Measurements from ENCODE around the gene VPREB3.

VPREB3 gene, protein sequence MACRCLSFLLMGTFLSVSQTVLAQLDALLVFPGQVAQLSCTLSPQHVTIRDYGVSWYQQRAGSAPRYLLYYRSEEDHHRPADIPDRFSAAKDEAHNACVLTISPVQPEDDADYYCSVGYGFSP

DNA sequence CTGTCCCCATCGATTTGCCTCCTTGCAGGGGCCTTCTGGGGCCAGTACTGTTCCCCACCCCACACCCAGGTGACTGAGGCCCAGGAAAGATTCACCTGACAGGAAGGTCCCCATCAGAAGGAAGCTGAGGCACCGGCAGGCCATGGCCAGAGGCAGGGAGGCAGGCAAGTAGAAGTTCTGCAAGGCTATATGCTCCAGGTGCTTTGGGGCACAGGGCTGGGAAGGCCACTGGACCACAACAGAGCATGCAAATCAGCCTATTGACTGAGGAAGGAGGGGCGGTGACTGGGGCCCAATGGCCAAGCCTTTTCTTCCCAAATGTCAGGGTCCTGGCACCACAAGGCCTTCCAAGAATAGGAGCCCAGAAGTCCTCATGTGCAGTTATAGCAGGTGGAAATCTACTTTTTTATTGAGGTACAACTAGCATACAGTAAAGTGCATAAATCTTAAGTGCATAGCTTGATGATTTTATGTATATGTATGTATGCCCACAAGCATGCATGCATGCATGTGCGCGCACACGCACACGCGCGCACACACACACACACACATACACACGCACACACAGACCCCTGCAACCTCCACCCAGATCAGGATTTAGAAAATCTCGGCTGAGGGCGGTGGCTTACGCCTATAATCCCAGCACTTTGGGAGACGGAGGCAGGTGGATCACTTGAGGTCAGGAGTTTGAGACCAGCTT lies at the start of gene VPREB3:
TSS of gene VPREB3 (minus strand) at position 206 of the 700 bp plus-strand sequence. CDS start at position 144, 62 bp downstream.
- H3K27me3 Mint-ChIP-seq = no peaks in the 10 kb centered on the region
- no peak for DNase-seq
- no peaks in the 10 kb centered on the region for H3K9me3 Mint-ChIP-seq
- peaks cover 4% of the 10 kb centered on the region for H3K36me3 Mint-ChIP-seq (ENCODE audit: low read depth)
- H3K27ac Mint-ChIP-seq = no peak within 1 kb of the TSS
- H3K4me3 Mint-ChIP-seq = no peak within 1 kb of the TSS
- peaks cover 19% of the 10 kb centered on the region for H3K4me1 Mint-ChIP-seq (ENCODE audit: low read depth)

DNA sequence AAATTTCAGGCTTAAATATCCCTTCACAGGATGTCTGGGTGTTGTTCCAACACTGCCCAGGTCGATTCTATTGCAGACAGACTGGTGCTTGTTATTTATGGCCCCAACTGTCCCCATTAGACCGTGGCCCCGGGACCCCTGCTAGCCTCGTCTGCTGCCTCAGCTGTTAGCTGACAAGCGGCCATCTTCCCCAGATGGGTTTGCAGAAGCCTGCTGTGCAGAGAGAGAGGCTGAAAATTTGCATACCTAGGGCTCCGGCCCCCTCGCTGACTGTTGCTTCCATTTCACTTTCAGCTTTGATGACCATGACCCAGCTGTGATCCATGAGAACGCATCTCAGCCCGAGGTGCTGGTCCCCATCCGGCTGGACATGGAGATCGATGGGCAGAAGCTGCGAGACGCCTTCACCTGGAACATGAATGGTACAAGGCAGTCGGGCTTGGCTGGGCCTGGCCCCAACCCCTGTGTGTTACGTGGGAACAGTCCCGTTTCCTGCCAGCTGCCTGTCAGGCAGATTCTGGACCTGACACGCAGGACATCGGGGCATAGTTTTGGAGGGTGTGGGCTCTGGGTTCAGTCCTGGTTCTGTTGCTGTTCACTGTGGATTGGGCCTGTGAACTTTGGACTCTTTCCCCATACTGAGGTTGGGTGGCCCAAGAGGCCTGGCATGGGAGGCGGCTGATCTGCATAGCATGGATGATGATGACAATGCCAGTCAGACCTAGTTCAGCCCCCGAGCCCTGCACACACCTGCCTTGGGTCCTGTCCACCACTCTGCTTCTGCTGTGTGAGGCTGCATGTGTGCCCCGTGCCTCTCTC lies 49.0 kb upstream of the VPREB3 start:
- Mint-ChIP-seq H3K4me3 (no peak overlapping the region), H3K9me3 (no peaks in the 10 kb centered on the region), H3K36me3 (ENCODE audit: low read depth) (peaks cover 90% of the 10 kb centered on the region), H3K27me3 (no peaks in the 10 kb centered on the region), H3K4me1 (ENCODE audit: low read depth) (no peaks in the 10 kb centered on the region), H3K27ac (no peak overlapping the region)
- no peak for DNase-seq

DNA sequence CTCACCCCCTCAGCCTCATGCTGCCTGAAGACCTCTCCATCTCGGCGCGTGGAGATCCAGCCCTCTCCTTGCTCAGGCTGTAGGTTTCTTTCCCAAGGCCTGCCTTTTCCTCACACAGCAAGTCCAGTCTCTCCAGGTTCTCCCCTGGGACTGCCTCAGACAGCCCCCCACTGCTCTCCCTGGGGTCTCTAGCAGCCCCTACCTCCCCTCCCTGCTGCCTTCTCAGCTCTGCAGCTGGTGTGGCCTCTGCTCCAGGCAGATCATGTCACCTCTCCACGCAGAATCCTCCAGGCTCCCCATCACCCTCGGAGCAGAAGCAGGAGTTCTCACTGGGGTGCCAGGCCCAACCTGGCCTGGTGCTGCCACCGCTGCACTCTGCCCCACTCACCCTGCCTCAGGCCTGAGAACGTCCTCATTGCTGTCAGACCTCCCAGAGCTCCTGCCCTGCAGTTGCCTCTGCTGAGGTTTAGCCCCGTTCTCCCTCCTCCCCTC lies 47.7 kb upstream of the VPREB3 start:
- Mint-ChIP-seq H3K4me1 (ENCODE audit: low read depth) (no peaks in the 10 kb centered on the region), H3K27me3 (no peaks in the 10 kb centered on the region), H3K36me3 (ENCODE audit: low read depth) (peaks cover 91% of the 10 kb centered on the region), H3K9me3 (no peaks in the 10 kb centered on the region), H3K4me3 (no peak overlapping the region), H3K27ac (no peak overlapping the region)
- no peak for DNase-seq

DNA sequence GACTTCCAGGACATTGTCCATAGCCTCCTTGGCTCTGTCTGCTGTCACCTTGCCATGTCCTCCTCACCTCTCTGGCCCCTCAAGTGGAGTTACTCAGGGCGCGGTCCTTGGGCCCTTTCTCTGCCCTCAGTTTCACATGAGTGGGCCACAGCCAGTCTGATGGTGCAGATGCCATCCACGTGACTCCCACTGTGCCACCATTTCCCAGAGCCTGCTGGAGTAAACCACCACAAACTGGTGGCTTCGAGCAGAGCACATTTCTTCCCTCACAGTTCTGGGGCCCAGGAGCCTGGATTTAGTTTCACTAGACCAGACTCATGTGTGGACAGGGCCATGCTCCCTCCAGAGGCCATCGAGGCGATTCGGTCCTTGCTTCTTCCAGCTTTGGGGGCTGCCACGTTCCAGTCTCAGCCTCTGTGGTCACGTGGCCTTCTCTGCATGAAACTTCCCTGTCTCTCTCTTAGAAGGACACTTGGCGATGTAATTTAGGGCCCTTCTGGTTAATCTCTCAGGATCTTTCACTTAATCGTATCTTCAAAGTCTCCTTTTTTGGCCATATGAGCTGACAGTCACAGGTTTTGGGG lies 47.1 kb upstream of the VPREB3 start:
- Mint-ChIP-seq H3K9me3 (no peaks in the 10 kb centered on the region), H3K27me3 (no peaks in the 10 kb centered on the region), H3K27ac (no peak overlapping the region), H3K36me3 (ENCODE audit: low read depth) (peaks cover 89% of the 10 kb centered on the region), H3K4me1 (ENCODE audit: low read depth) (no peaks in the 10 kb centered on the region), H3K4me3 (no peak overlapping the region)
- DNase-seq = no peak

DNA sequence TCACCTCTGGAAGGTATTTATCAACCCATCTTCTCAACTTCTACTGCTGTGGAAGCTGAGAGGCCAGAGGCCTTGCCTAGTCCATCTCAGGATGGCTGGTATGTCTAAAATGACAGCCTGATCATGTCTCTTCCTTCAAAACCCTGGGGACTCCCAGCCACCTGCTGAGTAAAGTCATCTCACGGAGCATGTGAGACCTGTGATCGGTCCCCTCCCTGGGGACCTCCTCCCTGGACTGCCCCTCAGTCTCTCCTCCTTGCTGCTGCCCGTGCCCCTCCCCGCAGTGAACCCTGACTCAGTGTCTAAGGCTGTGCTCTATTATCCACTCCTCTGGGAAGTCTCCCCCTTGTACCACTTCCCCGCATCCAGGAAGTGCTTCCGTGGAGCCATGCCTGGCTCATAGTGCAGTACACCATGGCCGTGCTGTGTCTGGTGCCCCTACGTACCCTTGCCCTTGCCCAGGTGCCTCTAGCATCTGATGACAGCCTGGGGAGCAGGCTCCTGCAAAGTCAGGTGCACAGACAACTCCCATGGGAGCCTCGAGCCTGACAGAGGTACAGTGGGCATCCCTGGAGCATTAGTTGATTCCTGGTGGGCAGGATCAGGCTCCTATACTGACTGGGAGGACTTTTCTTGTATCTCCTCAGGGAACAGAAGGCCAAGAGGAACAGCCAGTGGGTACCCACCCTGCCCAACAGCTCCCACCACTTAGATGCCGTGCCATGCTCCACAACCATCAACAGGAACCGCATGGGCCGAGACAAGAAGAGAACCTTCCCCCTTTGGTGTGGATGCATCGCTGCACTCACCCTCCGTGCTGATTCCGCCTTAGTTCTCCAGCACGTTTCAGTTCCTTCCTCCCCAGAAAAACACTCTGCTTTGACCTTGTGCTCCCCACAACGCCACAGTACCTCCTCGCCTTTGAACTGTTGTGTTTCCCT lies 46.3 kb upstream of the VPREB3 start:
- Mint-ChIP-seq H3K4me1 (ENCODE audit: low read depth) (no peaks in the 10 kb centered on the region), H3K4me3 (no peak overlapping the region), H3K27ac (no peak overlapping the region), H3K9me3 (no peaks in the 10 kb centered on the region), H3K27me3 (no peaks in the 10 kb centered on the region), H3K36me3 (ENCODE audit: low read depth) (peaks cover 89% of the 10 kb centered on the region)
- DNase-seq = no peak

DNA sequence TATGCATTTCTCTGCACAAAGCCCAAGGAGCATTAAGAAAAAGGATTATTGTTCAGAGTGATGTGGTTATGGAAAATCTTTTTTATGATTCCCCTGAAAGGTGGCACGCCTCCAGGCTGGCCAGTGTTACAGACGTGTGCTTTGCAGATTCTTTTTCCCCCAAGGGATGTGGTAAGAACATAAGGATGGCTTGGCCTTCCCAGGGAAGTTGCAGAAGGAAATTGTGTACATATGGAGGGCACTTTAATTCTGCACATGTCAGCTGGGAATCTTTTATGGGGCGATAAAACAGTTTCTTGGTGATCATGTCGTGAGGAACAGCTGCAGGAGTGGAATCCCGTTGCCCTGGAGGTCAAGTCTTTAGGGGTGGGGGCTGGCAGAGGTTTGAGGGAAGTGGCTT lies 42.2 kb upstream of the VPREB3 start:
- Mint-ChIP-seq H3K4me3 (no peak overlapping the region), H3K4me1 (ENCODE audit: low read depth) (peaks cover 11% of the 10 kb centered on the region), H3K36me3 (ENCODE audit: low read depth) (peaks cover 86% of the 10 kb centered on the region), H3K27me3 (no peaks in the 10 kb centered on the region), H3K9me3 (no peaks in the 10 kb centered on the region), H3K27ac (no peak overlapping the region)
- no peak for DNase-seq

DNA sequence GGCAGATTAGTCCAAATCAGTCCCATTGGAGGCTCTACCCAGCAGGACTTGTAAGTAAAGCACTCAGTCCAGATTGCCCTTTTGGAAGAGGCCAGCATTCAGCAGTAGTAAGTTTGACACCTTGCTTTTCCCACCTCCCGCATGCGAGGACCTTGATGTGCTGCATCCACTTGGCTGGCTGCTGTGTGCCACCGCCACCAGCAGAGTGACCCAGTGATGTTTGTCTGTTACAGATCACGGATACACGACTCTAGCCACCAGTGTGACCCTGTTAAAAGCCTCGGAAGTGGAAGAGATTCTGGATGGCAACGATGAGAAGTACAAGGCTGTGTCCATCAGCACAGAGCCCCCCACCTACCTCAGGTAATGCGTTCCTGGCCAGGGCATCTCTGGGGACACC lies 39.1 kb upstream of the VPREB3 start:
- Mint-ChIP-seq H3K9me3 (no peaks in the 10 kb centered on the region), H3K4me1 (ENCODE audit: low read depth) (peaks cover 24% of the 10 kb centered on the region), H3K4me3 (no peak overlapping the region), H3K36me3 (ENCODE audit: low read depth) (peaks cover 71% of the 10 kb centered on the region), H3K27ac (no peak overlapping the region), H3K27me3 (no peaks in the 10 kb centered on the region)
- DNase-seq = no peak

DNA sequence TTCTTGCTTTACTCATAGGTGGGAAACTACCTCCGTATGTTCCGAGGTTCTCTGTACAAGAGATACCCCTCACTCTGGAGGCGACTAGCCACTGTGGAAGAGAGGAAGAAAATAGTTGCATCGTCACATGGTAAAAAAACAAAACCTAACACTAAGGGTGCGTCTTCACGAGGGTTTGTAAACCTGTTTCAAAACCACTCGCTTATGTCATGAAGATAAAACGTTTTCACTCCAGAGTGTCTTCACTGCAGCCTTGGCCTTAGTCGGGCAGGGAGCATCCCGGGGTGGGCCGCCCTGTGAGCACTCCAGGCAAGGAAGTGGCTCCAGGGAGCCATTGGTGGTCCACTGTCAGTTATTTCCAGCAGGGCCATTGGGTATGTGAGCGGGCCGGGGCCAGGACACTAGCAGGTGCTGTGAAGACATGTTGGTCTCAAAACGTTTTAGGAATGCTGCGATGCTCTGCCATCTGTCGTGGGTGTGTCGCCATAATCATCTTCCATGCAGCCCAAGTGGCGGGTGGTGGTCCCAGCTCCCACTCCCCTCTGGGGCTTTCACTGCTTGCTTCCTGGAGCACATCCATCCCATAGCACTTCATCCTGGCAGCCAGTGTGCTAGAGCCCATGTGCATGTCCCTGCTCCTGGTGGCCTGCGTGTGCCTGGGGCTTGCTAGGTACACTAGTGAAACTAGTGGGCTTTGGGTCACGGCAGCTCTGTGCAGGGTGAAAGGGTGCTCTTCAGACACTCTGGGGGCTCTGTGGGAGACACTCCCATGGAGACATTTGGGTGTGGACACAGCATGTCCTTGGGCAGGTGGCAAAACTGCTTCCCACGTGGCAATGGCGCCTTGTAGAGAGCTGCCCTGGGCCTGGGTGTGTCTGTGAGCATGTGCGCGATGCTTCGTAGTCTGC lies 37.8 kb upstream of the VPREB3 start:
- peaks cover 71% of the 10 kb centered on the region for H3K36me3 Mint-ChIP-seq (ENCODE audit: low read depth)

DNA sequence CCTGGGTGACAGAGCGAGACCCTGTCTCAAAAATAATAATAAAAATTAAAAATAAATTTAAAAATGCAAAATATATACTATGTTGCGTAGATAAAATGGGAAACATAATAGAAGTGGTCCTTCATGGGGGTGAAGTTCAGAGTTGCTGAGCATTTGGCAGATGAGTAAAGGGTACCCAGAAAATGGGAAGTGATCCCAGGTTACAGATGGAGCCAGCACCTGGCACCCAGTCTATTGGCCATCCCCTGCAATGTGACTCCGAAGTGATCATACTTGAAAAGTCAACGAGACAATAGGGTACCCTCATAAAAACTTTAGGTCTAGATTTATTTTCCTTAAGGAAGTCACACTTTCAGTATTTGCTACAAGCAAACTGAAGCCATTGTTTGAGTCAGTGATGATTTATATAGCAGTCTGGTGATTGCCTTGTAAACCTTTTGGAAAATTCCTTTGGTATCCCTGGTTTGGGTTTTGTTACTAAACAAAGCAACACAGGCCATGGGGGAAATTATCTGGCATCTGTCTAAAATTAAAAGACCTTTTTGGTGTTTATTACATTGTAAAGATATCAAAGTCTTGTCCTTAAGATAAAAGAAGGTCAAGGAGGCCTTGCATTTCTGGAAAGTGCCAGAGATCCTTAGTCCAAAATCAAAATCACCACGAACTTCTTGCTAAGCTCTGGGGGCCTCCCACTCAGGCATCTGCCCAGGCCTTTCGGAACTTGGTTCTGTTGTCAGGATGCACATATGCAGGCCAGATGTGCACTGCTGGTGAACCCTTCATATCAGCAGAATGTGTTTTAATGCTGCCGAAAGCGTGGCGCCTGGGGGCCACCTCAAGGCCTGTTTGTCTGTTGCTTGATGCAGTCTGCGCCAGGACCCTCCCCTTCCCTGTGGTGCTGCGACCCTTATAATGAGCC lies 36.9 kb upstream of the VPREB3 start:
- no peaks in the 10 kb centered on the region for H3K27me3 Mint-ChIP-seq
- no peaks in the 10 kb centered on the region for H3K9me3 Mint-ChIP-seq
- peaks cover 64% of the 10 kb centered on the region for H3K36me3 Mint-ChIP-seq (ENCODE audit: low read depth)
- H3K4me3 Mint-ChIP-seq = no peak overlapping the region
- no peak for DNase-seq
- H3K4me1 Mint-ChIP-seq (ENCODE audit: low read depth) = peaks cover 37% of the 10 kb centered on the region
- no peak overlapping the region for H3K27ac Mint-ChIP-seq

More for the DNA sequence above, 37.8 kb upstream of the VPREB3 start:
- Mint-ChIP-seq H3K4me3 (no peak overlapping the region), H3K4me1 (ENCODE audit: low read depth) (peaks cover 31% of the 10 kb centered on the region), H3K27me3 (no peaks in the 10 kb centered on the region), H3K27ac (peak overlapping the region; percentile 68), H3K9me3 (no peaks in the 10 kb centered on the region)
- DNase-seq = no peak

DNA sequence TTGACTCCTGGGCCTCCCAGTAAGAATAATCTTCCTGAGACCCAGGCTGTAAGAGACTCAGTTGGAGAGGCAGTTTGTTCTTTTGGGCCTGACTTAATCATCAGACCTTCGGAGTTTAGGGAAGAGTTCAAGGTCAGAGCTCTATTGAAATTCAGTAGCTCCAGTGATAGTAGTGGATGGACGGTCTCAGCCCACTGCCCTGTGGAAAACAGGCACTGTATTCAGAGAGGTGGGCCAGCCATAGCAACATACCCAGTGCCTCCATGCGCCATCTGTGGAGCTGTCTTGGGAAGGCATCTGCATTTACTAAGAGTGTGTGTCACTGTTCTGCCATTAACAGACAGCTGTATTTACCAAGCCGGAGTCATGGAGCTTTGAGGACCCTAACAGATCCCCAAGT lies 35.4 kb upstream of the VPREB3 start:
- no peaks in the 10 kb centered on the region for H3K27me3 Mint-ChIP-seq

DNA sequence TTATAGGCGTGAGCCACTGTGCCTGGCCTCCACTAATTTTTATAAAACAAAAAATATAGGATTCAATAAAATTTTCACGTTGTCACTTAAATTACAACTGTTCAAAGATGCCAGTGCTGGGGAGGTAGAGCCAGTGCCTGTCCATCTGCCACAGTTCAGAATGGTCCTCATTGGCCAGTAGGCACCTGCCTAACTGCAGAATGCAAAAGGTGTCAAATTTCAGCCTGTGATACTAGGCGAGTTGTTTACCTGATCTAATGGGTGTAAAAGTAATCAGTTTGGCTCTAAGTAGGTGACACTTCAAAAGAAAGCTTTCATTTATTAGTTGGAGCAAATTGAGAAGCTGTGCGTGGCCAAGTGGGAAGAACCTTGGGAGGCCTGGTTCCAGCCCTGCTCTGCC lies 34.9 kb upstream of the VPREB3 start:
- no peaks in the 10 kb centered on the region for H3K9me3 Mint-ChIP-seq
- H3K27ac Mint-ChIP-seq = no peak overlapping the region
- DNase-seq = no peak
- no peak overlapping the region for H3K4me3 Mint-ChIP-seq
- no peaks in the 10 kb centered on the region for H3K27me3 Mint-ChIP-seq
- H3K4me1 Mint-ChIP-seq (ENCODE audit: low read depth) = peaks cover 40% of the 10 kb centered on the region
- H3K36me3 Mint-ChIP-seq (ENCODE audit: low read depth) = peaks cover 47% of the 10 kb centered on the region

More for the DNA sequence above, 35.4 kb upstream of the VPREB3 start:
- Mint-ChIP-seq H3K4me3 (no peak overlapping the region), H3K36me3 (ENCODE audit: low read depth) (peaks cover 51% of the 10 kb centered on the region), H3K27ac (no peak overlapping the region), H3K4me1 (ENCODE audit: low read depth) (peaks cover 40% of the 10 kb centered on the region), H3K9me3 (no peaks in the 10 kb centered on the region)
- DNase-seq = no peak

DNA sequence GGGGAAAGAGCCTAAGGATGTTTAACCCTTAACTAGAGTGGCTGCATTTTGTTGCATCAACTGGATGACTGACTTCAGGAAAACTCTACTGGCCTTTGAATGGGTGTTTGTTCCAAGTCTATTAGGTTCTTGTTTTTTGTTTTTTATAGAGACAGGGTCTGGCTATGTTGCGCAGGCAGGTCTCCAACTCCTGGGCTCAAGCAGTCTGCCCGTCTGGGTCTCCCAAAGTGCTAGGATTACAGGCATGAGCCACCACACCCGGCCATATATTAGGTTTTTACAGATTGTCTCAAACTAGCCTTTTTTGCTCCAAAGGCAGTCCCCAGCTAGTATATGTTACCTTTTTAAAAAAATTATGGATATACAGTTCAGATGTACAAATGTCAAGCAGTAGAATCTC lies 33.7 kb upstream of the VPREB3 start:
- Mint-ChIP-seq H3K27ac (peak overlapping the region; percentile 96), H3K4me1 (ENCODE audit: low read depth) (peaks cover 40% of the 10 kb centered on the region), H3K27me3 (no peaks in the 10 kb centered on the region), H3K9me3 (no peaks in the 10 kb centered on the region), H3K36me3 (ENCODE audit: low read depth) (peaks cover 35% of the 10 kb centered on the region), H3K4me3 (peak overlapping the region; percentile 92)
- no peak for DNase-seq
